WERI-Rb-1 (cell line): ENCODE measurements around the gene SYT11.
"Not testable (repeated sequence)": the region's sequence is repeated elsewhere in the genome, so short reads cannot be mapped to it uniquely, and the experiment has no call there.

Experiments
- DNase-seq: peaks from one replicate; pipeline ENCODE4 v3.0.0-alpha.2; 2020
- H3K27ac ChIP-seq: fragments of 250-450 bp; sonication (Bioruptor Pico); 2 replicates; pipeline ENCODE4 v1.5.1; 2020; ENCODE audit warnings: mild to moderate bottlenecking, moderate library complexity
- H3K27me3 ChIP-seq: fragments of 250-450 bp; sonication (Bioruptor Pico); 2 replicates; pipeline ENCODE4 v1.5.1; 2021; ENCODE audit warnings: mild to moderate bottlenecking, low read depth, moderate library complexity; ENCODE audit not compliant: insufficient read depth, severe bottlenecking
- H3K36me3 ChIP-seq: fragments of 250-450 bp; sonication (Bioruptor Pico); 2 replicates; pipeline ENCODE4 v1.5.1; 2020; ENCODE audit warnings: mild to moderate bottlenecking, moderate library complexity
- H3K4me3 ChIP-seq: 2 replicates; pipeline ENCODE4 v1.5.1; 2011; ENCODE audit warnings: low read depth, mild to moderate bottlenecking, control low read depth, low read length
- H3K9me3 ChIP-seq: fragments of 250-450 bp; sonication (Bioruptor Pico); 2 replicates; pipeline ENCODE4 v1.5.1; 2021; ENCODE audit warnings: mild to moderate bottlenecking, moderate library complexity; ENCODE audit not compliant: severe bottlenecking
- TF ChIP-seq, protein P1 (sequence below): IDR thresholded peaks from 2 replicates; pipeline ENCODE4 v1.5.1; 2011; ENCODE audit warnings: low read depth, mild to moderate bottlenecking, control low read depth, inconsistent platforms, low read length

The SYT11 gene

DNA sequence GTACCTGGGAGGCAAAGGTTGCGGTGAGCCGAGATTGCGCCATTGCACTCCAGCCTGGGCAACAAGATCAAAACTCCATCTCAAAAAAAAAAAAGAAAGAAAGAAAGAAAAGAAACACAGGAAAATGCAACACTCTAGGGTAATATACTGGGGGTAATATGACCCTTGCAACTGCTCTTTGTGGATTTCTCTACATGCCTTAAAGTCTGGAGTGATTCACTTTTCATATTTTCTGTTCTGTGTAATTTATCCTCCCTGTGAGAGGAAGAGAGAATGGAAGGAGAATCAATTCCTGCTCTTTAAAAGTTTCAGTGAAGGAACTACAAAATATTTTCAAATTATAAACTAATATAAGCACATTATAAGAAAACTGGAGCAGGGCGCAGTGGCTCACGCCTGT, 29.1 kb downstream of the SYT11 start:
- no peaks in the 10 kb centered on the region for H3K27me3 ChIP-seq
- H3K36me3 ChIP-seq, result peaks cover 4% of the 10 kb centered on the region
- TF ChIP-seq, protein P1, sequence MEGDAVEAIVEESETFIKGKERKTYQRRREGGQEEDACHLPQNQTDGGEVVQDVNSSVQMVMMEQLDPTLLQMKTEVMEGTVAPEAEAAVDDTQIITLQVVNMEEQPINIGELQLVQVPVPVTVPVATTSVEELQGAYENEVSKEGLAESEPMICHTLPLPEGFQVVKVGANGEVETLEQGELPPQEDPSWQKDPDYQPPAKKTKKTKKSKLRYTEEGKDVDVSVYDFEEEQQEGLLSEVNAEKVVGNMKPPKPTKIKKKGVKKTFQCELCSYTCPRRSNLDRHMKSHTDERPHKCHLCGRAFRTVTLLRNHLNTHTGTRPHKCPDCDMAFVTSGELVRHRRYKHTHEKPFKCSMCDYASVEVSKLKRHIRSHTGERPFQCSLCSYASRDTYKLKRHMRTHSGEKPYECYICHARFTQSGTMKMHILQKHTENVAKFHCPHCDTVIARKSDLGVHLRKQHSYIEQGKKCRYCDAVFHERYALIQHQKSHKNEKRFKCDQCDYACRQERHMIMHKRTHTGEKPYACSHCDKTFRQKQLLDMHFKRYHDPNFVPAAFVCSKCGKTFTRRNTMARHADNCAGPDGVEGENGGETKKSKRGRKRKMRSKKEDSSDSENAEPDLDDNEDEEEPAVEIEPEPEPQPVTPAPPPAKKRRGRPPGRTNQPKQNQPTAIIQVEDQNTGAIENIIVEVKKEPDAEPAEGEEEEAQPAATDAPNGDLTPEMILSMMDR, result no peak
- no peaks in the 10 kb centered on the region for H3K9me3 ChIP-seq
- DNase-seq, result no peak
- no peak overlapping the region for H3K4me3 ChIP-seq
- no peak overlapping the region for H3K27ac ChIP-seq

DNA sequence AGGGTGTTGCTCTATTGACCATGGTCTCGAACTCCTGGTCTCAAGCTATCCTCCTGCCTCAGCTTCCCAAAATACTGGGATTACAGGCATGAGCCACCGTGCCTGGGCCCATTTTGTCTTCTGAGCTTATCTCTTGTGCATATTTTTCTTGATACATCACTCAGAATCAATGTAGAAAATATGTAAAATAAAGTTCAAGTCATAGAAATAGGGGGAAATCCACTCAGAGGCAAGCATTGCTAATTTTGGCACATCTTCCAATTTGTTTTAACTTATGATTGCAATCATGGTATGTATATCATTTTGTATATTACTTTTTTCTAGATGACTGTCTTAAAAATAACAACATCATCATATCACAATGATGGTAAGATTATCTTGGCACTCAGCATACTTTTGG, 30.2 kb downstream of the SYT11 start:
- Histone ChIP-seq H3K27ac (no peak overlapping the region), H3K9me3 (no peaks in the 10 kb centered on the region), H3K27me3 (no peaks in the 10 kb centered on the region), H3K36me3 (peaks cover 4% of the 10 kb centered on the region), H3K4me3 (no peak overlapping the region)
- DNase-seq, result no peak
- TF ChIP-seq, protein P1, result no peak

DNA sequence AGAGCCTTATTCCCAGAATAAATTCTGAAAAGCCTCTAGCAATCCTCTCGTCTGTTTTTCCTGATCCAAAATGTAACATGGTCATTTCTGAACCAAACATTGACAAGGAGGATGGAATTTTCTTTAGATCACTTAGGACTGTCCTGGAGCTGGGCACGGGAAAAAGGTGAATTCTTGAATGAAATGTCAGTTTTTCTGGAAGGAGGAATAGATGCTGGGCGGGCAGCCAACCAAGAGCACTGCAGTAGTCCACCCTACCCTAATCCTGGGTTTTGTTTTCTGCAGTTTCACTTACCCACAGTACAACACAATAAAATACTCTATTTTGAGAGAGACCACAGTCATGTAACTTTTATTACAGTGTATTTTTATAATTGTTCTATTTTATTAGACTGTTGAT, 30.9 kb downstream of the SYT11 start:
- peaks cover 4% of the 10 kb centered on the region for H3K36me3 ChIP-seq
- H3K27ac ChIP-seq, result no peak overlapping the region
- no peak for DNase-seq
- TF ChIP-seq, protein P1, result no peak
- H3K27me3 ChIP-seq, result no peaks in the 10 kb centered on the region
- H3K4me3 ChIP-seq, result no peak overlapping the region
- H3K9me3 ChIP-seq, result no peaks in the 10 kb centered on the region

DNA sequence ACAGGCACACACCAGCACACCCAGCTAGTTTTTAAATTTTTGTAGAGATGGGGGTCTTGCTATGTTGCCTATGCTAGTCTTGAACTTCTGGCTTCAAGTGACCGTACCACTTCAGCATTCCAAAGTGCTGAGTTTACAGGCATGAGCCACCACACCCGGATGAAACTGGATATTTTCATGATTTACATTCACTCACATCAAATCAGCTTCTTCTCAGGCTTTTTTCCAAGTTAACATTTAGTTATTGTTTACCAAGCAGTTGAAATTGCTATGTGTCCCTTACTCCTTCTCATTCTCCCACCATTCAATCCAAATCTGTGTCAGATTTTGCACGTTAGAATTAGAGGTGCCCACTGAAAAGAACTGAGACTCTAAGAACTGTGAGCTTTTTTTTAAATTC, 33.4 kb downstream of the SYT11 start:
- no peak for DNase-seq
- Histone ChIP-seq H3K9me3 (no peaks in the 10 kb centered on the region), H3K4me3 (no peak overlapping the region), H3K27ac (no peak overlapping the region), H3K27me3 (no peaks in the 10 kb centered on the region), H3K36me3 (peaks cover 16% of the 10 kb centered on the region)
- TF ChIP-seq, protein P1, result no peak

DNA sequence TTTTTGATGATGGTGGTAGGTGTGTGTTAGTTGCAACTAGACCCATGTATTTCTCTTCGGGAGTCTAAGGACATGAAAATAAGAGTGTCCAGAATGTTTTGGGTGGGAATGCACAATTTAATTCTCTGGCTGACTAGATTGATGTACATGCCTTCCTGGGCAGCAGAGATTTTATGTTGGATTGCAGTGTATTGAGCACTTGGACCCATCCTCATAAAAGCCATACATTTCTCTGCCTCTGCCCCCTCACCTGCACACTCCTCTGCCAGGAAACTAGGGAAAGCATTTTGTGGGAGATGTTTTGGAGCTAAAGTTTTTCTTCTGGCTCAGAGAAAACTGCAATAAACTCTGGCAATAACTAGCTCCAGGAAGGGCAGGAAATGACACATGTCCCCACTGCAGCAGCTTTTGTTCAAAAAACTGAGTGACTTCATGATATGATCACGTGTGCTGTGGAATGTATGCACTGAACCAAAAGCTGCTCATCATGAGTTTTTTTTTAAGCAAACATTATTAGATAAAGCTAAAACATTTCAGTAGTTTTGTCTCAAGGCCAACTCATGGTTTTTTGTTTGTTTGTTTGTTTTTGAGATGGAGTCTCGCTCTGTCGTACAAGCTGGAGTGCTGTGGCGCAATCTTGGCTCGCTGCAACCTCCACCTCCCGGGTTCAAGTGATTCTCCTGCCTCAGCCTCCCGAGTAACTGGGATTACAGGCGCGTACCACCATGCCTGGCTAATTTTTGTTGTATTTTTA, 34.2 kb downstream of the SYT11 start:
- Histone ChIP-seq H3K4me3 (no peak overlapping the region), H3K27me3 (no peaks in the 10 kb centered on the region), H3K27ac (no peak overlapping the region), H3K9me3 (no peaks in the 10 kb centered on the region), H3K36me3 (peaks cover 17% of the 10 kb centered on the region)
- DNase-seq, result no peak
- TF ChIP-seq, protein P1, result no peak

DNA sequence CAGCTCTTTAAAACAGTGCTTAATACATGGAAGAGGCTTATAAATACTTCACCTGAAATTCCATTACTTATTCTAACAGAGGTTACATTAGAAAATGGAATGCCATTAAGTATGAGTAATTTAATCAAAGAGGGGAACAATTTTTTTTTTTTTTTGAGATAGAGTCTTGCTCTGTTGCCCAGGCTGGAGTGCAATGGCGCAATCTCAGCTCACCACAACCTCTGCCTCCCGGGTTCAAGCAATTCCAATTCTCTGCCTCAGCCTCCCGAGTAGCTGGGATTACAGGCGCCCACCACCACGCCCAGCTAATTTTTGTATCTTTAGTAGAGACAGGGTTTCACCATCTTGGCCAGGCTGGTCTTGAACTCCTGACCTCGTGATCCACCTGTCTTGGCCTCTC, 36.2 kb downstream of the SYT11 start:
- not testable (repeated sequence) for H3K27me3 ChIP-seq, H3K9me3 ChIP-seq, DNase-seq, H3K27ac ChIP-seq, H3K4me3 ChIP-seq
- peaks cover 38% of the 10 kb centered on the region for H3K36me3 ChIP-seq

DNA sequence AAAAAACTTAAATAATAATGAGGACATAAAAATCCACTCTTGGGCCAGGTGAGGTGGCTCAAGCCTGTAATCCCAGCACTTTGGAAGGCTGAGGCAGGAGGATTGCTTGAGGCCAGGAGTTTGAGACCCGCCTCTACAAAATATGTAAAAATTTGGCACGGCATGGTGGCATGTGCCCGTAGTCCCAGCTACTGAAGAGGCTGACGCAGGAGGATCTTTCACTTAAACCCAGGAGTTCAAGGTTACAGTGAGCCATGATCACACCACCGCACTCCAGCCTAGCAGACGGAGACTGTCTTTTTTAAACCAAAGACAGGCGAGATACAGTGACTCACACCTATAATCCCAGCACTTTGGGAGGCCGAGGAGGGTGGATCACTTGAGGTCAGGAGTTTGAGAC, 37.1 kb downstream of the SYT11 start:
- H3K27me3 ChIP-seq, DNase-seq, H3K4me3 ChIP-seq, H3K27ac ChIP-seq, H3K9me3 ChIP-seq: not testable (repeated sequence)
- H3K36me3 ChIP-seq, result peaks cover 46% of the 10 kb centered on the region
